H1 (cell line): ENCODE measurements around the gene TMPRSS9. TPM values are rescaled to one million over a fixed set of nuclear protein-coding genes. Genes with fewer than 3 reads are reported as not detected.

Source experiments
- CTCF ChIA-PET: fragments of 300-600 bp; sonication (Branson Sonifier 250); formaldehyde crosslinking; loops from one replicate; lab custom pipeline; 2021; ENCODE audit not compliant: partially characterized antibody; lab: Charles Lee
- POLR2A ChIA-PET: fragments of 300-600 bp; sonication (Branson Sonifier 250); formaldehyde crosslinking; loops from one replicate; lab custom pipeline; 2021; ENCODE audit warnings: inconsistent platforms; ENCODE audit not compliant: partially characterized antibody; lab: Charles Lee
- DNase-seq, 2 experiments: peaks; one replicate each; pipeline versions ENCODE4 v3.0.0 to v3.0.0-alpha.2; 2010 to 2022; ENCODE audit warnings: low spot score in 2 of 2, low read depth in 1 of 2, mixed read lengths in 1 of 2
- FAIRE-seq: peaks from 2 replicates; lab custom pipeline; 2011; peaks lifted over from hg19 to GRCh38; lab: Jason Lieb, UNC
- H2AFZ ChIP-seq: 2 replicates; pipeline ENCODE4 v1.8.1; 2012; ENCODE audit warnings: low read length, inconsistent platforms
- H2AK5ac ChIP-seq: 2 replicates; pipeline ENCODE4 v1.6.1; 2013; ENCODE audit warnings: low read depth, low read length
- H2BK120ac ChIP-seq: replicated peaks from 2 replicates; pipeline ENCODE3; 2013; ENCODE audit warnings: low read depth, low read length, inconsistent platforms
- H2BK12ac ChIP-seq: 2 replicates; pipeline ENCODE4 v1.6.1; 2013; ENCODE audit warnings: low read depth, low read length
- H2BK15ac ChIP-seq: 2 replicates; pipeline ENCODE4 v1.6.1; 2013; ENCODE audit warnings: low read length
- H2BK20ac ChIP-seq: 2 replicates; pipeline ENCODE4 v1.6.1; 2013; ENCODE audit warnings: low read length
- H2BK5ac ChIP-seq: 2 replicates; pipeline ENCODE4 v1.6.1; 2013; ENCODE audit warnings: low read depth, low read length
- H3K14ac ChIP-seq: 2 replicates; pipeline ENCODE4 v1.6.1; 2013; ENCODE audit warnings: inconsistent platforms; ENCODE audit not compliant: insufficient read length
- H3K18ac ChIP-seq: 2 replicates; pipeline ENCODE4 v1.6.1; 2013; ENCODE audit warnings: low read length; ENCODE audit errors: extremely low read depth
- H3K23ac ChIP-seq: 2 replicates; pipeline ENCODE4 v1.6.1; 2013; ENCODE audit warnings: inconsistent platforms; ENCODE audit not compliant: insufficient read length
- H3K23me2 ChIP-seq: 2 replicates; pipeline ENCODE4 v1.6.1; 2013; ENCODE audit warnings: low read depth, low read length
- H3K27ac ChIP-seq: 2 replicates; pipeline ENCODE4 v1.6.1; 2011; ENCODE audit warnings: low read depth, low read length, inconsistent platforms
- H3K27me3 ChIP-seq, 4 experiments: replicated peaks in 1 of 4; 1 replicate in 1 of 4; 2 replicates in 3 of 4; pipeline versions ENCODE4 v1.6.1 to v1.8.1; 2011 to 2013; ENCODE audit warnings: low read length in 3 of 4, mild to moderate bottlenecking in 3 of 4, inconsistent platforms in 2 of 4, mixed read lengths in 2 of 4, moderate library complexity in 1 of 4; ENCODE audit not compliant: control insufficient read depth in 3 of 4, insufficient read depth in 3 of 4; ENCODE audit errors: extremely low read depth in 1 of 4
- H3K36me3 ChIP-seq, 4 experiments: 2 replicates each; pipeline versions ENCODE4 v1.6.1 to v1.8.1; 2011 to 2013; ENCODE audit warnings: mild to moderate bottlenecking in 4 of 4, low read length in 3 of 4, moderate library complexity in 2 of 4, control low read depth in 1 of 4, inconsistent platforms in 1 of 4; ENCODE audit not compliant: insufficient read depth in 4 of 4, control insufficient read depth in 2 of 4
- H3K4ac ChIP-seq: replicated peaks from 2 replicates; pipeline ENCODE3; 2013; ENCODE audit warnings: low read length, low read depth, mixed read lengths, inconsistent platforms; ENCODE audit not compliant: insufficient read length
- H3K4me1 ChIP-seq, 4 experiments: replicated peaks in 1 of 4; 1 replicate in 1 of 4; 2 replicates in 3 of 4; pipeline versions ENCODE4 v1.6.1 to v1.8.1; 2011 to 2013; ENCODE audit warnings: low read length in 3 of 4, inconsistent platforms in 2 of 4, mixed read lengths in 1 of 4; ENCODE audit not compliant: insufficient read depth in 4 of 4, control insufficient read depth in 3 of 4
- H3K4me2 ChIP-seq, 2 experiments: 2 replicates each; pipeline versions ENCODE4 v1.6.1 to v1.8.1; 2011 to 2013; ENCODE audit warnings: low read depth in 2 of 2, low read length in 2 of 2, control low read depth in 1 of 2, inconsistent platforms in 1 of 2, mild to moderate bottlenecking in 1 of 2; ENCODE audit not compliant: insufficient read depth in 1 of 2
- H3K4me3 ChIP-seq, 4 experiments: fragments of 200-600, 300-600 bp in 1 of 4; sonication (generic), shearing (Covaris generic), sonication (Bioruptor Twin) in 1 of 4; 2 replicates each; pipeline versions ENCODE4 v1.5.1 to v1.8.1; 2011 to 2016; ENCODE audit warnings: low read length in 4 of 4, low read depth in 3 of 4, control low read depth in 2 of 4, inconsistent platforms in 2 of 4, mild to moderate bottlenecking in 2 of 4, mixed read lengths in 1 of 4, moderate library complexity in 1 of 4; ENCODE audit not compliant: insufficient read depth in 2 of 4; ENCODE audit errors: extremely low read depth in 1 of 4
- H3K56ac ChIP-seq: replicated peaks from 2 replicates; pipeline ENCODE3; 2013; ENCODE audit warnings: low read depth, mild to moderate bottlenecking, mixed read lengths, low read length, inconsistent platforms; ENCODE audit not compliant: insufficient read length
- H3K79me1 ChIP-seq: 2 replicates; pipeline ENCODE4 v1.6.1; 2013; ENCODE audit warnings: low read depth, low read length, control low read depth
- H3K79me2 ChIP-seq, 2 experiments: 2 replicates each; pipeline versions ENCODE4 v1.6.1 to v1.8.1; 2012 to 2013; ENCODE audit warnings: low read length in 2 of 2, mild to moderate bottlenecking in 2 of 2, inconsistent platforms in 1 of 2; ENCODE audit not compliant: insufficient read depth in 2 of 2, control insufficient read depth in 1 of 2
- H3K9ac ChIP-seq, 4 experiments: replicated peaks in 1 of 4; 1 replicate in 1 of 4; 2 replicates in 3 of 4; pipeline versions ENCODE4 v1.6.1 to v1.8.1; 2011 to 2013; ENCODE audit warnings: low read depth in 3 of 4, low read length in 3 of 4, control low read depth in 2 of 4, mild to moderate bottlenecking in 2 of 4, moderate library complexity in 2 of 4, inconsistent platforms in 1 of 4; ENCODE audit errors: extremely low read depth in 1 of 4
- H3K9me3 ChIP-seq, 2 experiments: 2 replicates each; pipeline versions ENCODE4 v1.6.1 to v1.8.1; 2012 to 2013; ENCODE audit warnings: mild to moderate bottlenecking in 2 of 2, moderate library complexity in 2 of 2, control low read depth in 1 of 2, inconsistent platforms in 1 of 2, low read depth in 1 of 2, low read length in 1 of 2, mixed read lengths in 1 of 2; ENCODE audit not compliant: insufficient read depth in 2 of 2
- H4K20me1 ChIP-seq, 2 experiments: replicated peaks in 1 of 2; 2 replicates each; pipeline versions ENCODE3 to v1.8.1; 2011 to 2013; ENCODE audit warnings: inconsistent platforms in 2 of 2, low read length in 2 of 2, mild to moderate bottlenecking in 1 of 2; ENCODE audit not compliant: insufficient read depth in 2 of 2, control insufficient read depth in 1 of 2
- H4K5ac ChIP-seq: 2 replicates; pipeline ENCODE4 v1.6.1; 2013; ENCODE audit warnings: low read length, low read depth, mixed read lengths, inconsistent platforms; ENCODE audit not compliant: insufficient read length
- H4K8ac ChIP-seq: 2 replicates; pipeline ENCODE4 v1.8.0; 2013; ENCODE audit warnings: mild to moderate bottlenecking, moderate library complexity, low read length, inconsistent platforms; ENCODE audit not compliant: insufficient read depth; ENCODE audit errors: extremely low read depth
- H4K91ac ChIP-seq: replicated peaks from 2 replicates; pipeline ENCODE3; 2013; ENCODE audit warnings: low read length, mixed read lengths, inconsistent platforms; ENCODE audit not compliant: insufficient read length
- WGBS, 2 experiments: shearing (Covaris generic) in 1 of 2; methylation state at CpG; one replicate each; pipeline versions ENCODE4 v1.1.6 to v1.1.7; 2013 to 2015; ENCODE audit warnings: low lambda C conversion rate in 2 of 2, mixed read lengths in 2 of 2, inconsistent platforms in 1 of 2, low coverage in 1 of 2, missing lambda C conversion rate in 1 of 2; ENCODE audit not compliant: insufficient replicate concordance in 2 of 2, insufficient coverage in 1 of 2, insufficient read length in 1 of 2; ENCODE audit errors: extremely low coverage in 1 of 2, missing lambda C conversion rate in 1 of 2; 5-methylcytosine and 5-hydroxymethylcytosine counted together
- polyA plus RNA-seq, 7 experiments: library from polyadenylated mRNA; depleted of rRNA in 3 of 7; stranded (reverse) in 5 of 7; unstranded in 2 of 7; fragments of >200 nt in 5 of 7; fragments of 200-250 nt in 2 of 7; gene quantifications; 1 replicate in 5 of 7; 2 replicates in 1 of 7; 4 replicates in 1 of 7; pipeline versions ENCODE4 v1.2.1 to v1.2.3, GENCODE V29; 2011 to 2013; ENCODE audit warnings: missing spikeins in 2 of 7, mixed read lengths in 2 of 7
- total RNA-seq: library from RNA; stranded (reverse); fragmentation: NEBNext Ultra II Directional; extraction: Animal tissue kit (Norgen Biotek cat#: 25700); gene quantifications from 2 replicates; pipeline ENCODE4 v1.2.1, GENCODE V29; 2021
- TF ChIP-seq, protein P1 (sequence below), 3 experiments: IDR thresholded peaks; 1 replicate in 2 of 3; 2 replicates in 1 of 3; pipeline versions ENCODE4 v1.5.1 to v1.6.1; 2011; ENCODE audit warnings: low read length in 3 of 3, mild to moderate bottlenecking in 3 of 3, inconsistent platforms in 2 of 3, low read depth in 1 of 3, moderate library complexity in 1 of 3; ENCODE audit not compliant: insufficient read depth in 1 of 3; ENCODE audit errors: control extremely low read depth in 1 of 3

The TMPRSS9 gene
- total and polyA plus RNA-seq, 2 of the 8 experiments (the other 6 are each of a cell fraction or from before 2014, with no cell fraction given) = 0.15 to 0.19 TPM

DNA sequence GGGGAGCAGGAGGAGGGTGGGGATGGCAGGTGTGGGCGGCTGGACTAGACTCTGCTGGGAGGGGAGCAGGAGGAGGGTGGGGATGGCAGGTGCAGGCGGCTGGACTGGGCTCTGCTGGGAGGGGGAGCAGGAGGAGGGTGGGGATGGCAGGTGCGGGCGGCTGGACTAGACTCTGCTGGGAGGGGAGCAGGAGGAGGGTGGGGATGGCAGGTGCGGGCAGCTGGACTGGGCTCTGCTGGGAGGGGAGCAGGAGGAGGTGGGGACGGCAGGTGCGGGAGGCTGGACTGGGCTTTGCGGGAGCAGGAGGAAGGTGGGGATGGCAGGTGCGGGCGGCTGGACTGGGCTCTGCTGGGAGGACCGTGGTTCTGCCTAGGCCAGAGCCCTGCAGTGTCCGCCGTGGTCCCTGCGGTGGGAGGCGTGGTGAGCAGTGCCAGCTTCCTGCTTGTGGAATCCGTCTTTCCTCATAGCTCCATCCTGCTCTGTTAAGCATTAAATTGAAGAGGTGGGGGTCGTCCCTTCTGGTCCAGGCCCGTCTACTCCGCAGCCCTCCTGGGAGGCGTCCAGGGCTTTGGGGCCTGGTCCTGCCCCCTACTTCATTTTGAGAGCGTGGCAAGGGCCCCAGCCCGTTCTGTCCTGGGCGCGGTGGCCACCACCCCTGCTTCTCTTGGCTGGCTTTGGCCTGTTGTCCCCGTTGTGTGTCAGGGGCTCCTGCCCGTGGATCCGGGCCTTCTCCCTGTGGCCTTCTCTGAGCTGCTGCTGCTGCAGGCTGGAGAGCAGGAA is 26.8 kb upstream of the TMPRSS9 start:
- H3K4me3 ChIP-seq = no peak overlapping the region
- H4K20me1 ChIP-seq = peaks cover 7 to 33% of the 10 kb centered on the region in 2 experiments
- no peak overlapping the region for H2BK120ac ChIP-seq
- no peak overlapping the region for H3K14ac ChIP-seq
- peaks cover 0 to 34% (median 16%) of the 10 kb centered on the region in 4 experiments; a peak in 6 of 7 replicates for H3K4me1 ChIP-seq
- H3K4ac ChIP-seq = no peak overlapping the region
- H3K56ac ChIP-seq = no peak overlapping the region
- no peak overlapping the region for H4K5ac ChIP-seq
- H3K23ac ChIP-seq = no peak overlapping the region
- H3K79me2 ChIP-seq = peaks cover 14 to 69% of the 10 kb centered on the region in 2 experiments
- H2BK15ac ChIP-seq = no peak overlapping the region
- CTCF ChIA-PET = interaction anchor here (0.9 to 6.3 kb wide), 9 partner anchors 11 to 66 kb away, joined by 3 to 27 read pairs (median 4); no protein-coding TSS in a partner anchor
- H2AK5ac ChIP-seq = no peak overlapping the region
- no peak overlapping the region for H3K4me2 ChIP-seq
- H2BK12ac ChIP-seq = no peak overlapping the region
- DNase-seq (peak in 1 of 2 experiments; percentile 48), FAIRE-seq (no peak)
- H4K8ac ChIP-seq = peak overlapping the region; percentile 35; the same call in 1 of the 2 replicates
- H3K23me2 ChIP-seq = peaks cover 11% of the 10 kb centered on the region; the same call in 1 of the 2 replicates
- WGBS, 2 experiments = 87% methylated on average over 16 of the region's 27 CpGs; no CpG with 5 or more reads in 1 of the 2 experiments
- H3K9ac ChIP-seq = no peak overlapping the region
- no peaks in the 10 kb centered on the region for H3K27me3 ChIP-seq
- POLR2A ChIA-PET = interaction anchor here (0.6 to 2.0 kb wide), 8 partner anchors 14 to 100 kb away, joined by 3 to 5 read pairs (median 3); no protein-coding TSS in a partner anchor
- H4K91ac ChIP-seq = no peak overlapping the region
- no peak overlapping the region for H2AFZ ChIP-seq
- TF ChIP-seq, protein P1, sequence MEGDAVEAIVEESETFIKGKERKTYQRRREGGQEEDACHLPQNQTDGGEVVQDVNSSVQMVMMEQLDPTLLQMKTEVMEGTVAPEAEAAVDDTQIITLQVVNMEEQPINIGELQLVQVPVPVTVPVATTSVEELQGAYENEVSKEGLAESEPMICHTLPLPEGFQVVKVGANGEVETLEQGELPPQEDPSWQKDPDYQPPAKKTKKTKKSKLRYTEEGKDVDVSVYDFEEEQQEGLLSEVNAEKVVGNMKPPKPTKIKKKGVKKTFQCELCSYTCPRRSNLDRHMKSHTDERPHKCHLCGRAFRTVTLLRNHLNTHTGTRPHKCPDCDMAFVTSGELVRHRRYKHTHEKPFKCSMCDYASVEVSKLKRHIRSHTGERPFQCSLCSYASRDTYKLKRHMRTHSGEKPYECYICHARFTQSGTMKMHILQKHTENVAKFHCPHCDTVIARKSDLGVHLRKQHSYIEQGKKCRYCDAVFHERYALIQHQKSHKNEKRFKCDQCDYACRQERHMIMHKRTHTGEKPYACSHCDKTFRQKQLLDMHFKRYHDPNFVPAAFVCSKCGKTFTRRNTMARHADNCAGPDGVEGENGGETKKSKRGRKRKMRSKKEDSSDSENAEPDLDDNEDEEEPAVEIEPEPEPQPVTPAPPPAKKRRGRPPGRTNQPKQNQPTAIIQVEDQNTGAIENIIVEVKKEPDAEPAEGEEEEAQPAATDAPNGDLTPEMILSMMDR (IDR thresholded peaks at IDR 0.05; ENCODE audit: control extremely low read depth in 1 of 3, insufficient read depth in 1 of 3, low read depth in 1 of 3, low read length in 3 of 3) = no peak
- H2BK5ac ChIP-seq = no peak overlapping the region; the same call in 1 of the 2 replicates
- H3K27ac ChIP-seq = no peak overlapping the region
- H3K79me1 ChIP-seq = peaks cover 42% of the 10 kb centered on the region
- no peak overlapping the region for H3K18ac ChIP-seq
- no peak overlapping the region for H2BK20ac ChIP-seq
- H3K9me3 ChIP-seq = peaks cover 0 to 5% of the 10 kb centered on the region in 2 experiments; a peak in 1 of 4 replicates
- no peaks in the 10 kb centered on the region; a peak in 1 of 8 replicates for H3K36me3 ChIP-seq
